Neural cell (in vitro differentiated cells): ENCODE measurements around the gene C1QB.
"Not testable (repeated sequence)": the region's sequence is repeated elsewhere in the genome, so short reads cannot be mapped to it uniquely, and the experiment has no call there.

Experiments
- EP300 ChIP-seq: fragments of 450-650 bp; conservative IDR thresholded peaks from 2 replicates; pipeline ENCODE4 v1.6.1; 2014; ENCODE audit warnings: antibody characterized with exemption, mild to moderate bottlenecking, moderate library complexity; ENCODE audit not compliant: poor library complexity, severe bottlenecking
- EZH2 ChIP-seq: fragments of 200-600, 300-800 bp; shearing (Covaris generic), sonication (generic); IDR thresholded peaks from 2 replicates; pipeline ENCODE4 v1.6.1; 2014; ENCODE audit warnings: antibody characterized with exemption, low read length, borderline replicate concordance, mild to moderate bottlenecking; ENCODE audit not compliant: insufficient read depth, poor library complexity, severe bottlenecking
- TF ChIP-seq, protein P1 (sequence below): fragments of 450-650 bp; IDR thresholded peaks from 2 replicates; pipeline ENCODE4 v1.5.1; 2014; ENCODE audit warnings: antibody characterized with exemption, mild to moderate bottlenecking, moderate library complexity; ENCODE audit not compliant: poor library complexity, severe bottlenecking

DNA sequence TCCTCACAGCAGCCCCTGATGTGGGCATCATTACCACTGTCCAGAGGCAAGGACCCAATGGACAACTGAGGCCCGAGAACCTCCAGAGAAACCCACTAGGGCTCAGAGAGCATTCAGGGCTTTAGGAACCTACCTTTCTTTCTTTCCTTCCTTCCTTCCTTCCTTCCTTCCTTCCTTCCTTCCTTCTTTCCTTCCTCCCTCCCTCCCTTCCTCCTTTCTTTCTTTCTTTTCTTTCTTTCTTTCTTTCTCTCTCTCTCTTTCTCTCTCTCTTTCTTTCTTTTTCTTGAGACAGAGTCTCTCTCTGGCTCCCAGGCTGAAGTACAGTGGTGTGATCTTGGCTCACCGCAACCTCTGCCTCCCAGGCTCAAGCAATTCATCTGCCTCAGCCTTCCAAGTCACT lies 15.8 kb downstream of the C1QB start:
- not testable (repeated sequence) for TF ChIP-seq EZH2, EP300
- TF ChIP-seq, protein P1, sequence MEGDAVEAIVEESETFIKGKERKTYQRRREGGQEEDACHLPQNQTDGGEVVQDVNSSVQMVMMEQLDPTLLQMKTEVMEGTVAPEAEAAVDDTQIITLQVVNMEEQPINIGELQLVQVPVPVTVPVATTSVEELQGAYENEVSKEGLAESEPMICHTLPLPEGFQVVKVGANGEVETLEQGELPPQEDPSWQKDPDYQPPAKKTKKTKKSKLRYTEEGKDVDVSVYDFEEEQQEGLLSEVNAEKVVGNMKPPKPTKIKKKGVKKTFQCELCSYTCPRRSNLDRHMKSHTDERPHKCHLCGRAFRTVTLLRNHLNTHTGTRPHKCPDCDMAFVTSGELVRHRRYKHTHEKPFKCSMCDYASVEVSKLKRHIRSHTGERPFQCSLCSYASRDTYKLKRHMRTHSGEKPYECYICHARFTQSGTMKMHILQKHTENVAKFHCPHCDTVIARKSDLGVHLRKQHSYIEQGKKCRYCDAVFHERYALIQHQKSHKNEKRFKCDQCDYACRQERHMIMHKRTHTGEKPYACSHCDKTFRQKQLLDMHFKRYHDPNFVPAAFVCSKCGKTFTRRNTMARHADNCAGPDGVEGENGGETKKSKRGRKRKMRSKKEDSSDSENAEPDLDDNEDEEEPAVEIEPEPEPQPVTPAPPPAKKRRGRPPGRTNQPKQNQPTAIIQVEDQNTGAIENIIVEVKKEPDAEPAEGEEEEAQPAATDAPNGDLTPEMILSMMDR: not testable (repeated sequence)
